HepG2 (cell line): ENCODE data around the gene SLC35B1. TPM values are rescaled to one million over a fixed set of nuclear protein-coding genes. Genes with fewer than 3 reads are reported as not detected.
A peak's percentile ranks its signal among the peaks of the same experiment; 100 is the strongest.

Experiments
- ATAD3A ChIP-seq: sonication (generic); formaldehyde crosslinking; IDR thresholded peaks from 2 replicates; pipeline ENCODE4 v1.4.0; 2020; ENCODE audit warnings: missing genetic modification reagents
- BHLHE40 ChIP-seq: IDR thresholded peaks from 2 replicates; pipeline ENCODE4 v1.6.1; 2011; ENCODE audit warnings: low read length, improper control_type of control experiment
- BRF2 ChIP-seq: sonication (generic); formaldehyde crosslinking; IDR thresholded peaks from 2 replicates; pipeline ENCODE4 v1.8.1; 2022; ENCODE audit warnings: mild to moderate bottlenecking, missing genetic modification reagents
- GPN1 ChIP-seq: sonication (generic); formaldehyde crosslinking; IDR thresholded peaks from 2 replicates; pipeline ENCODE4 v1.5.1; 2020; ENCODE audit warnings: missing genetic modification reagents, borderline replicate concordance
- HMG20A ChIP-seq: IDR thresholded peaks from 2 replicates; pipeline ENCODE4 v1.6.1; 2016; ENCODE audit warnings: borderline replicate concordance
- HNRNPH1 ChIP-seq: fragments of 200-400 bp; formaldehyde crosslinking; optimal IDR thresholded peaks from 2 replicates; pipeline ENCODE3; 2017; ENCODE audit warnings: mild to moderate bottlenecking, low read depth, low read length
- IKZF4 ChIP-seq: sonication (generic); formaldehyde crosslinking; IDR thresholded peaks from 2 replicates; pipeline ENCODE4 v1.5.1; 2020; ENCODE audit warnings: borderline replicate concordance, mild to moderate bottlenecking, low read depth, missing genetic modification reagents; ENCODE audit errors: not compliant biosample characterization
- IRF1 ChIP-seq: sonication (generic); formaldehyde crosslinking; IDR thresholded peaks from 2 replicates; pipeline ENCODE4 v1.4.0; 2020; ENCODE audit warnings: low read depth, mild to moderate bottlenecking, missing genetic modification reagents
- LCORL ChIP-seq, 2 experiments: fragments of 450-650 bp in 1 of 2; sonication (generic) in 1 of 2; formaldehyde crosslinking in 1 of 2; IDR thresholded peaks; 2 replicates each; pipeline versions ENCODE4 v1.5.0 to v1.6.1; 2017 to 2020; ENCODE audit warnings: antibody characterized with exemption in 1 of 2, missing genetic modification reagents in 1 of 2
- MAFK ChIP-seq, 2 experiments: IDR thresholded peaks in 1 of 2; conservative IDR thresholded peaks in 1 of 2; 2 replicates each; pipeline ENCODE4 v1.6.1; 2011; ENCODE audit warnings: improper control_type of control experiment in 2 of 2, low read length in 2 of 2
- MEIS1 ChIP-seq: sonication (generic); formaldehyde crosslinking; IDR thresholded peaks from 2 replicates; pipeline ENCODE4 v1.9.0; 2021; ENCODE audit warnings: mild to moderate bottlenecking, missing genetic modification reagents, moderate library complexity, borderline replicate concordance
- REL ChIP-seq: sonication (generic); formaldehyde crosslinking; conservative IDR thresholded peaks from 2 replicates; pipeline ENCODE4 v1.8.0; 2022; ENCODE audit warnings: mild to moderate bottlenecking, missing genetic modification reagents, moderate library complexity
- RFX5 ChIP-seq: IDR thresholded peaks from 2 replicates; pipeline ENCODE4 v1.6.1; 2011; ENCODE audit warnings: low read depth, low read length, improper control_type of control experiment
- ZMAT5 ChIP-seq: sonication (generic); formaldehyde crosslinking; IDR thresholded peaks from 2 replicates; pipeline ENCODE4 v1.5.0; 2020; ENCODE audit warnings: mild to moderate bottlenecking, low read depth, missing genetic modification reagents, borderline replicate concordance
- ZNF24 ChIP-seq: fragments of 450-650 bp; IDR thresholded peaks from 2 replicates; pipeline ENCODE4 v1.6.1; 2017; ENCODE audit warnings: antibody characterized with exemption, mild to moderate bottlenecking
- ZNF274 ChIP-seq: sonication (generic); formaldehyde crosslinking; IDR thresholded peaks from 2 replicates; pipeline ENCODE4 v1.5.1; 2020; ENCODE audit warnings: mild to moderate bottlenecking, missing genetic modification reagents
- ZNF335 ChIP-seq: sonication (generic); formaldehyde crosslinking; IDR thresholded peaks from 2 replicates; pipeline ENCODE4 v1.4.0; 2020; ENCODE audit warnings: missing genetic modification reagents
- ZNF746 ChIP-seq: sonication (generic); formaldehyde crosslinking; IDR thresholded peaks from 2 replicates; pipeline ENCODE4 v1.8.0; 2022; ENCODE audit warnings: mild to moderate bottlenecking, missing genetic modification reagents
- ZSCAN21 ChIP-seq: sonication (generic); formaldehyde crosslinking; IDR thresholded peaks from 2 replicates; pipeline ENCODE4 v1.8.0; 2022; ENCODE audit warnings: mild to moderate bottlenecking, missing genetic modification reagents, moderate library complexity, borderline replicate concordance
- polyA plus RNA-seq, 8 experiments: library from polyadenylated mRNA; depleted of rRNA in 3 of 8; stranded (reverse) in 7 of 8; unstranded in 1 of 8; fragments of >200 nt; fragmentation: Illumina TruSeq in 4 of 8; extraction: Trizol in 4 of 8; gene quantifications; 2 replicates each; pipeline versions ENCODE4 v1.2.1 to v1.2.3, GENCODE V29; 2011 to 2016; ENCODE audit warnings: low read depth in 4 of 8, missing spikeins in 1 of 8, mixed read lengths in 1 of 8; ENCODE audit not compliant: insufficient read depth in 1 of 8
- total RNA-seq, 5 experiments: library from RNA; depleted of rRNA; stranded (reverse); fragments of >200 nt; fragmentation: Illumina TruSeq; extraction: Trizol; gene quantifications; 2 replicates each; pipeline ENCODE4 v1.2.3, GENCODE V29; 2016; ENCODE audit warnings: low read depth in 1 of 5
- TF ChIP-seq, protein P1 (sequence below): sonication (generic); formaldehyde crosslinking; IDR thresholded peaks from 2 replicates; pipeline ENCODE4 v1.5.0; 2020; ENCODE audit warnings: missing genetic modification reagents
- TF ChIP-seq, protein P2 (sequence below): sonication (generic); formaldehyde crosslinking; IDR thresholded peaks from 2 replicates; pipeline ENCODE4 v1.4.0; 2020; ENCODE audit warnings: missing genetic modification reagents; ENCODE audit errors: not compliant biosample characterization

SLC35B1 gene
- total and polyA plus RNA-seq, 2 of the 13 experiments (the other 11 are each of a cell fraction or from before 2014, with no cell fraction given): 99.6 to 113 TPM

DNA sequence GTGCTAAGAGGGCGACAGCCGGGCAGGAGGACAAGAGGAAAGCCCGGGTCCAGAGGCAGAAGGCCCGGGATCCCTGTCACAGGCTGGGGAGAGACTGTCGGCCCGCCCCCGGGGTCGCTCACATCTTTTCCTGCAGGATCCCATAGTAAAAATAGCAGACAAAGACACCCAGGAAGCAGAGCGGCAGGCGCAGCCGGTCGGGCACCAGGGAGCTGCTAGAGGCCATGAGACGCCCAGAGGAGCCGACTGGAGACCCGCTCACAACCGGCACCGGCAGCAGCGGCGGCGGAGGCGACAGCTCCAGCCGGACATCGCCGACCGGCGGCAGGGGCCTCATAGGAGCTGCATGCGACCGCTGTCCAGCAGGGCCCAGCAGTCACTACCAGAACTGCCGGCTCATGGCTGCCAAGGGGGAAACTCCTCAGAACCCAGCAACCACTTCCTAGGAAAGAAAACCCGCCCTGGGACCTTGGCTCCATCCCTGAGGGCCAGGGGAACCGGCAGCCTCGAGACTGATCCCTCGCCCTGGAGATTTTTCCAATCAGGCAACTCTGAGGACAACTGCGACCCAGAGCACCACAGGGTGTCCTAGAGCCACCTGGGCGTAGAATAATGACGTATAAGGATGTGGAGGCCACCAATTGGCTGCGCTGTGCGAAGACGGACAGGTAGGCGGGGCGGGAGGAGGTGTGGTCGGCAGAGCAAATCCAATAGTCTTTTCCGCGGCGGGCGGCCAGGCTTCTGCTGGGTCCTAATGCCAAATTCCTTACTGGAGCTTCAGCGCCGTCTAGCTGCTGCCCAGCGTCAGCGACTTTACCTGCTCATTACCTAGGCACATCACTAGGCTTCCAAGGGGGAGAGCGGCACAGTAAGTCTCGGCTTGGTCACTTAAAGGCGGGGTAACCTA lies at the start of gene SLC35B1 (continued):
- TF ChIP-seq ZNF274 (no peak; the same call in 1 of the 2 replicates), RFX5 (peak; percentile 84), BRF2 (CRISPR knock-in tag) (no peak), REL (CRISPR knock-in tag) (no peak), IKZF4 (CRISPR knock-in tag) (no peak), HNRNPH1 (peak; percentile 84), LCORL (IDR thresholded peaks at IDR 0.05) (no peak), LCORL (CRISPR knock-in tag; IDR thresholded peaks at IDR 0.05) (no peak; the same call in 1 of the 2 replicates), ZNF24 (no peak; the same call in none of the 2 replicates), IRF1 (CRISPR knock-in tag) (no peak), ZNF335 (CRISPR knock-in tag) (peak; percentile 100), ZNF746 (peak; percentile 53; the same call in 1 of the 2 replicates), MEIS1 (CRISPR knock-in tag) (peak; percentile 24; the same call in 1 of the 2 replicates), HMG20A (CRISPR knock-in tag) (0 out of 2 replicates have a peak, but pooled peaks have one; percentile 32), ZSCAN21 (peak; percentile 40; the same call in 1 of the 2 replicates), MAFK (conservative IDR thresholded peaks at IDR 0.05 in 1 of 2, IDR thresholded peaks at IDR 0.05 in 1 of 2; ENCODE audit: low read length in 2 of 2) (0 out of 4 replicates have a peak, but pooled peaks of 1 of the 2 experiments have one; percentile 3), ATAD3A (CRISPR knock-in tag) (no peak), BHLHE40 (peak; percentile 58; the same call in 1 of the 2 replicates), ZMAT5 (CRISPR knock-in tag) (no peak), GPN1 (CRISPR knock-in tag) (no peak)
- TF ChIP-seq, protein P1, sequence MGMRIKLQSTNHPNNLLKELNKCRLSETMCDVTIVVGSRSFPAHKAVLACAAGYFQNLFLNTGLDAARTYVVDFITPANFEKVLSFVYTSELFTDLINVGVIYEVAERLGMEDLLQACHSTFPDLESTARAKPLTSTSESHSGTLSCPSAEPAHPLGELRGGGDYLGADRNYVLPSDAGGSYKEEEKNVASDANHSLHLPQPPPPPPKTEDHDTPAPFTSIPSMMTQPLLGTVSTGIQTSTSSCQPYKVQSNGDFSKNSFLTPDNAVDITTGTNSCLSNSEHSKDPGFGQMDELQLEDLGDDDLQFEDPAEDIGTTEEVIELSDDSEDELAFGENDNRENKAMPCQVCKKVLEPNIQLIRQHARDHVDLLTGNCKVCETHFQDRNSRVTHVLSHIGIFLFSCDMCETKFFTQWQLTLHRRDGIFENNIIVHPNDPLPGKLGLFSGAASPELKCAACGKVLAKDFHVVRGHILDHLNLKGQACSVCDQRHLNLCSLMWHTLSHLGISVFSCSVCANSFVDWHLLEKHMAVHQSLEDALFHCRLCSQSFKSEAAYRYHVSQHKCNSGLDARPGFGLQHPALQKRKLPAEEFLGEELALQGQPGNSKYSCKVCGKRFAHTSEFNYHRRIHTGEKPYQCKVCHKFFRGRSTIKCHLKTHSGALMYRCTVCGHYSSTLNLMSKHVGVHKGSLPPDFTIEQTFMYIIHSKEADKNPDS (CRISPR knock-in tag): 0 out of 2 replicates have a peak, but pooled peaks have one; percentile 65
- TF ChIP-seq, protein P2, sequence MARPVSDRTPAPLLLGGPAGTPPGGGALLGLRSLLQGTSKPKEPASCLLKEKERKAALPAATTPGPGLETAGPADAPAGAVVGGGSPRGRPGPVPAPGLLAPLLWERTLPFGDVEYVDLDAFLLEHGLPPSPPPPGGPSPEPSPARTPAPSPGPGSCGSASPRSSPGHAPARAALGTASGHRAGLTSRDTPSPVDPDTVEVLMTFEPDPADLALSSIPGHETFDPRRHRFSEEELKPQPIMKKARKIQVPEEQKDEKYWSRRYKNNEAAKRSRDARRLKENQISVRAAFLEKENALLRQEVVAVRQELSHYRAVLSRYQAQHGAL: peak; percentile 57
